ENCODE data around the gene PIP5K1C. TPM values are rescaled to one million over a fixed set of nuclear protein-coding genes. Genes with fewer than 3 reads are reported as not detected.

The PIP5K1C gene
- total RNA-seq, 2 donors from 2014 or later, result 21.7 to 23.7 TPM

- H3K27ac Mint-ChIP-seq, result peak overlapping the region; percentile 62
- peaks cover 9% of the 10 kb centered on the region for H3K4me1 Mint-ChIP-seq
- H3K9me3 ChIP-seq (ENCODE audit: control insufficient read depth, low read length, poor library complexity, severe bottlenecking), result no peaks in the 10 kb centered on the region
- DNase-seq, result no peak
- no peak overlapping the region for H3K4me3 Mint-ChIP-seq
- ATAC-seq, result no peak
- no peaks in the 10 kb centered on the region for H3K27me3 Mint-ChIP-seq
- no peaks in the 10 kb centered on the region for H3K36me3 Mint-ChIP-seq (ENCODE audit: low read depth)
Measured at GRCh38 chr19:3663838-3664237, 36.4 kb downstream of the PIP5K1C start.

DNA sequence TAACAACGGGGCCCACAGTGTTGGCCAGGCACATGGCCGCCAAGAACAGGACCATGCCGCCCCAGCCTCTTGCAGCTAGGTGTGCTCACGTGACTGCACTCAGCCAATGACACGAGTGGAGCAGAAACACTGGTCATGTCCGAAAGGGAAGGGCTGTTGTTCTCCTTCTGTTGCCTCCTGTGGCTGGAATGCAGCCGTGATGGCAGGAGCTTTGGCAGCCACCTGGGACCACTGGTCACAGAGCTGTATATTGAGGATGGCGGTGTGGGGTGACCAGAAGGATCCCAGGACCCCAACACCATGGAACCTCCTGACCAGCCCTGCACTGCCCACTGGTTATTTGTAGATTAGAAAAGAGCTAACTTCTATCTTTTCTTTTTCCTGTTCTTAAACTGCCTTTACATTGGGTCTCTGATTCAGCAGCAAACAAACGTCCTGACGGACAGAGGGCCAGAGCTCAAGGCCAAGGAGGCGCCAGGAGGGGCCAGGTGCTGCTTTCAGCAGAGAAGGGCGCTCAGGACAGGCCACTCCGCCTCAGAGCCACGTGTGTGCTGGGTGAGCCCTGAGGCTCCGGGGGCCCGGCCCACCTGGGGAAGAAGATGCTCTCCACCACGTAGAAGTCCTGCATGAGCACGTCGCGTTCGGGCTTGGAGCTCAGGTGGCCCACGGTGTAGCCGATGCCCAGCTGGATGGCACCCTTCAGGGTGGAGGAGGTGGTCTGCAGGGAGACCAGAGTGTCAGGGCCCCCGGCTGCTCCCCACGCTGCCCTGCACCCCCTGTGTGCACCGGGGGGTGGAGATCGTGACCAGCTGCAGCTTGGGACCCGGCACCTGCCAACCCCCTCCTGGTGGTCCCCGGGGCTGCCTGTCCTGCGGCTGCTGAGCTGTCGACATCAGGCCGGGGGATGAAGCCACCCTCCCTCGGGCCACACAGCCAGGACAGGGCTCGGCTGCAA lies 38.7 kb downstream of the PIP5K1C start:
- DNase-seq (no peak), ATAC-seq (no peak)
- Mint-ChIP-seq H3K4me3 (peak overlapping the region; percentile 41), H3K4me1 (peaks cover 5% of the 10 kb centered on the region), H3K36me3 (ENCODE audit: low read depth) (peaks cover 7% of the 10 kb centered on the region), H3K27me3 (no peaks in the 10 kb centered on the region), H3K27ac (no peak overlapping the region)
- H3K9me3 ChIP-seq (ENCODE audit: control insufficient read depth, low read length, poor library complexity, severe bottlenecking), result no peaks in the 10 kb centered on the region

DNA sequence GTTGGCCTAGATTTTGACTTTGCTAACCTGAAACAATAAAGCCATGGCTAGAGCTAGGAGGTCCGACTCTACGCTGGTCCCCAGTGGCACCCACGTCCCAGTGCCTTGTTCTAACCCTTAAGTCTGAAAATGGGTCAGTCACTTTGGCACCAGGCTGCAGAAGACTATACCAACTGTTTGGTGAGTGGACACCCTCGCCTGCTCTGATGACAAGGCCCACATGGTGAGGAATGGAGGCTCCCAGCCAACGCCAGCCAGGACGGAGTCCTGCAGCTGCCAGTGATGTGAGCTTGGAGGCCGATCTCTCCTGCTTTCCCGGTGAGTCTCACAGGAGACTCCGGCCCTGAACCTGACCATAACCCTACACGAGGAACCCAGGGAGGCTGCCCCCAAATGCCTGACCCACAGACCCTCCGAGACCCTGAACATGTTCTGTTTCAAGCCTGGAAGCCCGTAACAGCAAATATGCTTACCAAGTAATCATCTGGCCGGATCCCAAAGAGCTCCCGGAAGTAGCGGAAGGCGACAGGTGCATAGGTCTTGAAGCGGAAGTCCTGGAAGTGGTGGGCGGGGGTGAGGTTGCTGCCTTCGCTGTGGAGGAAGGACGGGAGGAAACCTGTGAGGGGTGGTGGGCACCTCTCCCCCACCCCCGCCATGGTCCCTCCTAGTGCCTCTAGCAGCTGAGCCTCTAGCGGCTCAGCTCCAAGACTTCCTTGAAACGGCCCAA lies 39.6 kb downstream of the PIP5K1C start:
- DNase-seq, result no peak
- peak overlapping the region; percentile 19 for H3K27ac Mint-ChIP-seq
- peak overlapping the region; percentile 41 for H3K4me3 Mint-ChIP-seq
- no peaks in the 10 kb centered on the region for H3K9me3 ChIP-seq (ENCODE audit: control insufficient read depth, low read length, poor library complexity, severe bottlenecking)
- peaks cover 7% of the 10 kb centered on the region for H3K36me3 Mint-ChIP-seq (ENCODE audit: low read depth)
- ATAC-seq, result no peak
- peaks cover 2% of the 10 kb centered on the region for H3K4me1 Mint-ChIP-seq
- no peaks in the 10 kb centered on the region for H3K27me3 Mint-ChIP-seq

DNA sequence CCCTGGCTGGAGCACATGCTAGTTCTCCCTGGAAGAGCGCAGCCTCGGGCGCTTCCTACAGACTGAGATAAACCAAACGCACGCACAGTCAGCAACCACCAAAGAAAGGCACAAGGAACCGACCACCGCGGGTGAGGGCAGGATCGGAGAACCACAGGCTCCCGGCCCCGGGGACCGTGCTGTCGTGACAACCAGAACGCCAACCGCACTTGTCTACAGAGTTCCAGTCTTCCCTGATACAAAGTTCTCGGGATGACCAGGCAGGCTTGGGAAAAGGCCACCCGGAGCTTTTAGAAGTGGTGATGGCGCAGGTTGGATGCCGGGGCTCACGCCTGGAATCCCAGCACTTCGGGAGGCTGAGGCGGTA lies 40.5 kb downstream of the PIP5K1C start:
- peaks cover 2% of the 10 kb centered on the region for H3K4me1 Mint-ChIP-seq
- H3K36me3 Mint-ChIP-seq (ENCODE audit: low read depth), result peaks cover 7% of the 10 kb centered on the region
- H3K4me3 Mint-ChIP-seq, result no peak overlapping the region
- no peaks in the 10 kb centered on the region for H3K9me3 ChIP-seq (ENCODE audit: control insufficient read depth, low read length, poor library complexity, severe bottlenecking)
- no peak overlapping the region for H3K27ac Mint-ChIP-seq
- no peak for DNase-seq
- no peaks in the 10 kb centered on the region for H3K27me3 Mint-ChIP-seq
- no peak for ATAC-seq

GRCh38 chr19:3658870-3659745 lies 41.2 kb downstream of the PIP5K1C start:
- no peak for ATAC-seq
- no peak for DNase-seq
- peaks cover 7% of the 10 kb centered on the region for H3K36me3 Mint-ChIP-seq (ENCODE audit: low read depth)
- H3K4me3 Mint-ChIP-seq, result no peak overlapping the region
- H3K4me1 Mint-ChIP-seq, result peaks cover 2% of the 10 kb centered on the region
- no peaks in the 10 kb centered on the region for H3K27me3 Mint-ChIP-seq
- no peaks in the 10 kb centered on the region for H3K9me3 ChIP-seq (ENCODE audit: control insufficient read depth, low read length, poor library complexity, severe bottlenecking)
- no peak overlapping the region for H3K27ac Mint-ChIP-seq

GRCh38 chr19:3658004-3658869 lies 42.0 kb downstream of the PIP5K1C start:
- ATAC-seq, result no peak
- Mint-ChIP-seq H3K27ac (no peak overlapping the region), H3K27me3 (no peaks in the 10 kb centered on the region), H3K36me3 (ENCODE audit: low read depth) (peaks cover 7% of the 10 kb centered on the region), H3K4me1 (peaks cover 2% of the 10 kb centered on the region), H3K4me3 (no peak overlapping the region)
- no peak for DNase-seq
- H3K9me3 ChIP-seq (ENCODE audit: control insufficient read depth, low read length, poor library complexity, severe bottlenecking), result no peaks in the 10 kb centered on the region

- Mint-ChIP-seq H3K27me3 (no peaks in the 10 kb centered on the region), H3K36me3 (ENCODE audit: low read depth) (peaks cover 7% of the 10 kb centered on the region), H3K27ac (no peak overlapping the region), H3K4me1 (peaks cover 2% of the 10 kb centered on the region), H3K4me3 (no peak overlapping the region)
- ATAC-seq (no peak), DNase-seq (no peak)
- H3K9me3 ChIP-seq (ENCODE audit: control insufficient read depth, low read length, poor library complexity, severe bottlenecking), result no peaks in the 10 kb centered on the region
Measured at GRCh38 chr19:3657395-3657769, 42.9 kb downstream of the PIP5K1C start.

DNA sequence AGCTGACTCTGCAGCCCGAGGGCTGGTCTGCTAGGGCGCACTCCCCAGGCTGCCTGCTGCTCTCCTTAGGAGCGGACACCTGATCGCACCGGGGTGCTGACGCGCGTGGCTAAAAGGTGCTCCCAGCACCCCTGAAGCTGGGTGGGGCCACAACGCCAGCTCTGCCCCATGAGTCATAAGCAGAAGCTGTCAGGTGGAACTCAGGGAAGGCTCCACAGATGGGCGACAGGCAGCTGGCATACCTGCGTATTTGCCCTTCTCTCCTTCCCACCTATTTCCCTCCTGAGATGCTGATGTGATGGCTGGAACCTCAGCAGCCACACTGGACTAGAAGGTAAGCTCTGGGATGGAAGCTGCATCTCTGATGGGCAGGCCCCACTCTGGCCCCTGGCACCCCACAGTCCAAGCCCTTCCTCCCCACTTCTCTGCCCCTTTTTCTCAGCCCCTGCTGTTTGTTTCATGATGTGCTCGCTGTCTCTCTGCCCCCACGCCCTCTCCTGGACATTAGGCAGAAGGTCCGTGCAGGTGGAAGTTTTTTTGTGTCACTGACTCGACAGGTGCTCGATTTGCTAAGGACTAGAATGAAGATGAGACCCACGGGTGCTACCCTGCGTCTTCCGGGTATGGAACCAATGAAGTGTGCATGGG lies 43.4 kb downstream of the PIP5K1C start:
- H3K27me3 Mint-ChIP-seq, result no peaks in the 10 kb centered on the region
- H3K36me3 Mint-ChIP-seq (ENCODE audit: low read depth), result peaks cover 7% of the 10 kb centered on the region
- H3K27ac Mint-ChIP-seq, result no peak overlapping the region
- no peaks in the 10 kb centered on the region for H3K9me3 ChIP-seq (ENCODE audit: control insufficient read depth, low read length, poor library complexity, severe bottlenecking)
- H3K4me1 Mint-ChIP-seq, result peaks cover 2% of the 10 kb centered on the region
- no peak for ATAC-seq
- H3K4me3 Mint-ChIP-seq, result no peak overlapping the region
- no peak for DNase-seq

GRCh38 chr19:3656073-3656746 lies 44.1 kb downstream of the PIP5K1C start:
- ATAC-seq, result no peak

GRCh38 chr19:3655402-3656072 lies 44.7 kb downstream of the PIP5K1C start:
- no peaks in the 10 kb centered on the region for H3K9me3 ChIP-seq (ENCODE audit: control insufficient read depth, low read length, poor library complexity, severe bottlenecking)
- no peaks in the 10 kb centered on the region for H3K4me1 Mint-ChIP-seq
- no peak overlapping the region for H3K4me3 Mint-ChIP-seq
- ATAC-seq (no peak), DNase-seq (no peak)
- no peak overlapping the region for H3K27ac Mint-ChIP-seq
- peaks cover 7% of the 10 kb centered on the region for H3K36me3 Mint-ChIP-seq (ENCODE audit: low read depth)
- no peaks in the 10 kb centered on the region for H3K27me3 Mint-ChIP-seq

More at GRCh38 chr19:3656073-3656746, 44.1 kb downstream of the PIP5K1C start:
- H3K36me3 Mint-ChIP-seq (ENCODE audit: low read depth), result peaks cover 7% of the 10 kb centered on the region
- no peak overlapping the region for H3K4me3 Mint-ChIP-seq
- H3K27ac Mint-ChIP-seq, result no peak overlapping the region
- no peaks in the 10 kb centered on the region for H3K27me3 Mint-ChIP-seq
- H3K4me1 Mint-ChIP-seq, result no peaks in the 10 kb centered on the region
- H3K9me3 ChIP-seq (ENCODE audit: control insufficient read depth, low read length, poor library complexity, severe bottlenecking), result no peaks in the 10 kb centered on the region
- no peak for DNase-seq

GRCh38 chr19:3653865-3654513 lies 46.3 kb downstream of the PIP5K1C start:
- no peak for DNase-seq
- no peak for ATAC-seq
- no peaks in the 10 kb centered on the region for H3K27me3 Mint-ChIP-seq
- H3K36me3 Mint-ChIP-seq (ENCODE audit: low read depth), result peaks cover 7% of the 10 kb centered on the region
- no peak overlapping the region for H3K4me3 Mint-ChIP-seq
- H3K27ac Mint-ChIP-seq, result no peak overlapping the region
- H3K9me3 ChIP-seq (ENCODE audit: control insufficient read depth, low read length, poor library complexity, severe bottlenecking), result no peaks in the 10 kb centered on the region
- no peaks in the 10 kb centered on the region for H3K4me1 Mint-ChIP-seq

All from T-helper 17 cell (primary cell).